NAMALWA (cell line): Measurements from ENCODE around the gene COQ7.

Experiments used
- DNase-seq: peaks from one replicate; pipeline ENCODE4 v3.0.0-alpha.2; 2015; ENCODE audit warnings: low spot score

Gene COQ7

DNA sequence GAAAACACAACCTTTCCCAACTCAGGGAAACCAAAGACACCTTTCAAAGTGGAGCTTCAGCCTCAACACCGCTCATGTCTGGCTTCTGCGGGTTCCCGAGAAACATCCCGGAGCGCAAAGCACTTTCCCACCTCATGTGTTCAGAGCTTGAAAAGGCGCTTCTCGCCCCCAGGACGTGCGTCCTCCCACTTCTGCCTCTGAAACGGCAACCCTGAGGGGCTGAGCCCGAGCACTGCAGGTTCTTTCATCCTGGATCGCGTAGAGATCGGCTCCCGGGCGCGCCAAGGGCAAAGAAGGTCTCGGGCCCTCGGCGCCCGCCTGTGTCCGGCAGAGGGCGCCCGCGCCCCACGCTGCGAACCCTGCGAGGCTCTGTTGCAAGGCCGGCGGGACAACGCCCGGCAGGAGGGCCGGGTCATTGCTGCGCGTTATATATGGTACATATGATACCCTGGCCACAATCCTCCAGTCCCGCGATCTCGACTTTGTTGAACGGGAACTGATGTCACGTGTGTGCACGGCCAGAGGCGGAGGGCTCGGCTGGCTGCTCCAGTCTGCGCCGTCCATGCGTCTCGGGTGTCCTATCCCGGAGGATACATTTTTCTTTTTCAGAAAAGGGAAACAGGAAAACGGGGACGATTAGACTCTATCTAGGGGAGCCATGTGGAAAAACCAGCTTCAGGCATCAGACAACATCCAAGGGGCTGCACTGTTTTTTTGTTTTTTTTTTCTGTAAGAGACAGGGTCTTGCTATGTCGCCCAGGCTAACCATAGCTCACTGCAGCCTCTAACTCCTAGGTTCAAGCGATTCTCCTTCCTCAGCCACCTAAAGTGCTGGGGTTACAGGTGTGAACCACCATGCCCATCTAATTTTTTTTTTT is 19.1 kb downstream of the COQ7 start:
- DNase-seq = peak; percentile 90

DNA sequence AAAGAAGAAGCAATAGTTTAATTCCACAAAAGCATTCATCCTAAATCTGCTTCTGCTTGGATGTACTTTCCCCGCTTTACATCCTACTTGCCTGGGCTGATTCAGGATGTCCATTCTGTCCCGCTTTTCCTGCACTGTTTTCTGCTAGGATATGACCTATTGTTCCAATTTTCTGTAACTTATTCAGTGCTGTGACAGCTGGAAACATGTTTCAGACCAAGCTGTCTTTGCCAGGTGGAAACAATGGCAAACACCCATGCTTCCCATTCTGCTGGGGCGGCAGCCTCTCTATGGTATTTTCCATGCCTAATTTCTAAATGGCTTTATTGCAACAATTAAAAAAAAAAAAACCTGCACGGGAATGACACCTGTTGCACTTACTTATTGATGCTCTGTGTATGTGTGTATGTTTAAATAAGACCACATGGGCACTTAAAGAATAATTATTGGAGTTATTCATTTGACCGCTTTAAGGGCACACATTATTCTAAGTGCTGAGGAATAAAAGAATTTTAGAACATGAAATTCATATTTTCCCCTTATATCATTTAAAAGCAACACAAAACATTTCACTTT is 21.0 kb downstream of the COQ7 start:
- no peak for DNase-seq

DNA sequence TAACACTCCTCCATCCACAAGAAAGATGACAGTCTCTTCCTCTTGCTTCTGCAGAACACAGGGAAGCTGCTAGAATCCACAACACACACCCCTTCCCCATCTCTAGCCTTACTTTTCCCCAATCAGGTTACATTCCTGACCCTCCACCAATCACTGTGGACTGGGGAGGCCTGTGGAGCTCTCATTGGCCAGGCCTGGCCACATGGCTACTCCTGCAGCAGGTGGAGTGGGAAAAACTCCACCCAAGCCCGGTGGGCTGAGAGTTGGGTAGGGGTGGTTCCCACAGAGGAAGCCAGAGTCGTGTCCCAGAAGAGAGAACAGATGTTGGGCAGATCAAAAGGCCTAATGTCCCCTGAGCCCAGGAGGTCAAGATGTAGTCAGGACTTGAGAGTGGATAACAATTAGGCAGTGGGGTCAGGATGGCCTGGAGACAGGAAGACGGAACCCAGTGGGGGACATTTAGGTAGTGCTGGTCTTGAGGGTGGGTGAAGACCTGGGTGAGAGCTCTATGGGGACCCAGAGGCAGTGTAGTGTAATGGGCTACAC is 22.1 kb downstream of the COQ7 start:
- no peak for DNase-seq

DNA sequence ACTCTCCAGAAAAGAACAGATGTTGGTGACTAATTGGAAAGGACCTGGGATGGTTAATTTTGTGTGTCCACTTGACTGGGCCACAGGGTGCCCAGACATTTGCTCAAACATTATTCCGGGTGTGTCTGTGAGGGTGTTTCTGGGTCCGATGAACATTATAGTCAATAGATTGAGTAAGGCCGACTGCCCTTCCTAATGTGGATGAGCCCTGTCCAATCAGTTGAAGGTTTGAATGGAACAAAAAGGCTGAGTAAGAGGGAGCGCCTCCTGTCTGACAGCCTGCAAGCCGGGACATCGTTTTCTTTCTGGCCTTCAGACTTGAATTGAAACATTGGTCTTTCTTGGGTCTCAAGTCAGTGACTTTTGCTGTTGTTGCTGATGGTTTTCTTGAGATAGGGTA is 23.5 kb downstream of the COQ7 start:
- no peak for DNase-seq

DNA sequence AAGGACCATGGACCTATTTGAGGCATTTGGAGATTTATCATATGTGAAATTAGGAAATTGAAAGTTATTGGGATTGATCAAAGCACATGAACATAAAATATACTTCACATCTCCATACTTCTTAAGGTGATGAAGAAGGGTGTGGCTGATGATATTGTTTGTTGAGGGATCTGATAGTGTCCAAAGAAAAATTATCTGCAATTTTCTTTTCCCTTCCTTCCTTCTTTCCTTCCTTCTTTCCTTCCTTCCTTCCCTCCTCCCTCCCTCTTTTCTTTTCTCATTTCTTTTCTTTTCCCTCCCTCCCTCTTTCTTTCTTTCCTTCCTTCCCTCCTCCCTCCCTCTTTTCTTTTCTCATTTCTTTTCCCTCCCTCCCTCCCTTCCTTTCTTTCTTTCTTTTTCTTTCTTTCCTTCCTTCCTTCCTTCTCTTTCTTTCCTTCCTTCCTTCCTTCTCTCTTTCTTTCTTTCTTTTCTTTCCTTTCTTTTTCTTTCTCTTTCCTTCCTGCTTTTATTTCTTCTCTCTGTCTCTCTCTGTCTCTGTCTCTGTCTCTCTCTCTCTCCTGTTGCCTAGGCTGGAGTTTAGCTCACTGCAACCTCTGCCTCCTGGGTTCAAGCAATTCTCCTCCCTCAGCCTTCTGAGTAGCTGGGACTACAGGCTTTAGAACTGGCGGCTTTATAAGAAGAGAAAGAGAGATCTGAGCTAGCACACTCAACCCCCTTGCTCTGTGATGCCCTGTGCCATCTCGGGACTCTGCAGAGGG is 25.4 kb downstream of the COQ7 start:
- DNase-seq = no peak

DNA sequence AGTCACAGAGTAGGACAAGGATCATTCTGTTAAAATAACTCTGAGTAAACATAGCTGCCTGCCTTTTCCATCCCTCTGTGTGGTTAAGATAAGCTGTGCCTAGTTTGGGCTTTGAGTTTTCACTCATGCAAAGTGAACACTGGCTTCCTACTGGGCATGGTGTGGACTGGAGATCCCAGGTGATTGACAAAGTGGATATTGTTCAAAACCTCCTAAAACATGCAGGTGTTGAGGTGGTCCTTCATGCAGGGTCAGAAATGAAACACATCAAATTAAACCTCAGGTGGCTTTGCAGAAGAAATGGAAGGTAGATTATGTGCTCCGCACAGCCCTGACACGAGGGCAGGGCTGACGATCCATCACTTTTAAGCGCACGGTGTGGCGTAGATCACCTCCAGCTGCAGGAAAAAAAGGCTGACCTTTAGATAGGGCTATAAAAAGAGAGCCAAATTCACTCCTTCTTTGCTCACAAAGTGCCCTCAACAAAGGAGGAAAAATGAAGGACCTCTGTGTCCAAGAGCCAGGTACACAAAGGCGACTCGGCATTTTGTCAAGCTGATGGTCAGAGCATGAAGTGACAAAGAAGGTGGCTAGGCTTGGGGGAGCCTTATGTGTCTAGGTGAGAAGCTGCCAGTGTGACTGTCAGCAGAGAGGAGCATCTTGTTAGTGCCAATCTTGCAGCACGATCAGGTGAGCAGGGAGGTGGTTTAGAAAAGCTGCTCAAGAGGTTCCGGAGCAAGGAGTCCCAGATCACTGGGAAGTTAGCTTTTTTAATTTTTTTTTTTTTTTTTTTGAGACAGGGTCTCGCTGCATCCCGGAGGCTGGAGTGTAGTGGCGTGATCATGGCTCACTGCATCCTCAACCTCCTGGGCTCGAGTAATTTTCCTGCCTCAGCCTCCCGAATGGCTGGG is 26.5 kb downstream of the COQ7 start:
- no peak for DNase-seq

DNA sequence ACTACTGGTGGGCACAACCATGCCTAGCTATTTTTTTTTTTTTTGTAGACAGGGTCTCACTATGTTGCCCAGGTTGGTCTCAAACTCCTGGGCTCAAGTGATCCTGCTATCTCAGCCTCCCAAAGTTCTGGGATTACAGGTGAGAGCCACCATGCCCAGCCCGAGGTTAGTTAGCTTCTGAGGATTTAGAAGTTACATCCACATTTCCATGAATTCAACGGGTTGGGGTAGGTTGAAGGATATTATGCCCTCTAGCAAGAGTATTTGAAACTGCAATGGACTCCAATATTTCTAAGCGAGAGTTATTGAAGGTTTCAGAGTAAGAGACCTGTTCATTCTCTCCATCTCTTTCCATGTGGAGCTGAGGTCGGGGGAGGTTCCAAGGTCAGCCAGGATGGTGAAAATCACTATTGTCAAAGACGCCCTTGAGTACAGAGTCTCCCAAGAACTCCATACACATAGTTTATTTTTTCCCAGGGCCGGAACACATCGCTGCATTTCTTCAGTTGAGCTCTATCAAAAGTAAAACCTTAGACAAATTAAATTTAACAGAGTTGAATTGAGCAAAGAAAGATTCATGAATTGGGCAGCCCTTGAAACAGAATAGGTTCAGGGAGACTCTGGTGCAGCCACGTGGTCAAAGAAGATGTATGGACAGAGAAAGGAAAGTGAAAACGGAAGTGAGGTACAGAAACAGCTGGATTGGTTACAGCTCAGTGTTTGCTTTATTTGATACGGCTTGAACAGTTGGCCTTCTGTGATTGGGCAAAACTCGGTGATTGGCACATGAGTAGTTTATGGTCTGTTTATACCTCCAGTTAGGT is 27.3 kb downstream of the COQ7 start:
- peak; percentile 89 for DNase-seq

- no peak for DNase-seq
Observed at GRCh38 chr16:19095654-19096053, 28.2 kb downstream of the COQ7 start.

DNA sequence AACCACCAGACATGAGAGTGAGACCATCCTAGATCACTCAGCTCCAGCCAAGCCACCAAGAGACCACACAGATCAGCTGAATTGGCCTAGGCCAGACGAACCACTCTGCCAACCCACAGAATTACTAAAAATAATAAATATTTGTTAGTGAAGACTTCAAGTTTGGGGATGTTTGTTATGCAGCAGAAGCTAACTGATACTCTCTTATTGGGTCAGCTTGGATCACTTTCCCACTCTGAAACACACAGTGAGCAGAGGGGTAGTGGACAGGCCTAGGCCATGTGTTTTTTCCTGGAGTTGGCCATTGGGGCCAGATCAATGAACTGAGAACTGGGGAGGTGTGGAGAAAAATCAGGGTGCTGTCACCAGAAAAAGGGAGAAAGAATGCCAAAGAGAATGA is 30.8 kb downstream of the COQ7 start:
- no peak for DNase-seq

DNA sequence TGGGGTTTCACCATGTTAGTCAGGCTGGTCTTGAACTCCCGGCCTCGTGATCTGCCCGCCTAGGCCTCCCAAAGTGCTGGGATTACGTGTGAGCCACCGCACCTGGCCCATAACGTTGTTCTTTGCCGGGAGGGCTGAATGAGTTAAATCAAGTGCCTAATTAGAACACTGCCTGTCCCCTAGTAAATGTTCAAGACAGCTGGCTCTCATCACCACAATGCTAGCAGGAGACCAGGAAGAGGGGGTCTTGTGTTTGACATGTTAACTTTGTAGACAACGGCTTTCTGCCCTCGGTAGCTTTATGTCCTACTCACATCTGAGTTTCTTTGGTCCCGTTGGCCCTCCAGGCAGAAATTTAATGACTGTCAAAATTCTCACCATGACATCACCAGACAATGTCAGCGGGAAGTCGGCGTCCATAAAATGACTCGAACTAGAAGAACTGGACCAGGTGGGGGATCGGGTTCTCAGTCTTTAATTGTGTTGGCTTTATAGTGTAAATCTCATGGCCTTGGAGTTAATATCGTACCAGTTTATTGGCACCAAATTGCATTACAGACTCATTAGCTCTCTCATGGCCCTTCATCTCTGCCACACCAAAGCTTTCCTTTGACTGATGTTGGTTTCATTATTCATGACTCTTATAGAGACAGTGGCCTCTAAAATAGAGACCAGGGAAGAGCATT is 34.9 kb downstream of the COQ7 start:
- DNase-seq = no peak

DNA sequence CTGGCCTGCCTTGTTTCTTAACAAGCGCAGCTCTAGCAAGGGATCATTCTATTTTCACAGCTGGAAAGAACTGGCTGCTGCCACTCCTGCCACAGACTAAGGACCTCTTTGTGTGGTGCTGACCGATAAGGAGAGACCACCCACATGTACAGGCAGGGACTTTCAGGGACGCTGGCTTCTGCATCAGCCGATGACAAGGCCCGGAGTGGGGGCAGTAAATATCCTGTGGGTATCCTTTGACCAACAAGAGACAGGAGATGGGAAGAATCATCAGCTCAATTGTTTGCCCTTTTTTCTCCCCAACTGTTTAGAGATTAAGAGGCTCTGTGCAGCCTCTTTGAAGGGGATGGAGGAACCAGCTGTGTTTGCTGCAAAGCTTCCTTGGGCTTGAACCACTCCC is 37.2 kb downstream of the COQ7 start:
- no peak for DNase-seq

- DNase-seq = no peak
Observed at GRCh38 chr16:19105131-19105530, 37.7 kb downstream of the COQ7 start.

- no peak for DNase-seq
Observed at GRCh38 chr16:19105891-19106624, 38.6 kb downstream of the COQ7 start.

GRCh38 chr16:19106625-19107020 is 39.2 kb downstream of the COQ7 start:
- no peak for DNase-seq

DNA sequence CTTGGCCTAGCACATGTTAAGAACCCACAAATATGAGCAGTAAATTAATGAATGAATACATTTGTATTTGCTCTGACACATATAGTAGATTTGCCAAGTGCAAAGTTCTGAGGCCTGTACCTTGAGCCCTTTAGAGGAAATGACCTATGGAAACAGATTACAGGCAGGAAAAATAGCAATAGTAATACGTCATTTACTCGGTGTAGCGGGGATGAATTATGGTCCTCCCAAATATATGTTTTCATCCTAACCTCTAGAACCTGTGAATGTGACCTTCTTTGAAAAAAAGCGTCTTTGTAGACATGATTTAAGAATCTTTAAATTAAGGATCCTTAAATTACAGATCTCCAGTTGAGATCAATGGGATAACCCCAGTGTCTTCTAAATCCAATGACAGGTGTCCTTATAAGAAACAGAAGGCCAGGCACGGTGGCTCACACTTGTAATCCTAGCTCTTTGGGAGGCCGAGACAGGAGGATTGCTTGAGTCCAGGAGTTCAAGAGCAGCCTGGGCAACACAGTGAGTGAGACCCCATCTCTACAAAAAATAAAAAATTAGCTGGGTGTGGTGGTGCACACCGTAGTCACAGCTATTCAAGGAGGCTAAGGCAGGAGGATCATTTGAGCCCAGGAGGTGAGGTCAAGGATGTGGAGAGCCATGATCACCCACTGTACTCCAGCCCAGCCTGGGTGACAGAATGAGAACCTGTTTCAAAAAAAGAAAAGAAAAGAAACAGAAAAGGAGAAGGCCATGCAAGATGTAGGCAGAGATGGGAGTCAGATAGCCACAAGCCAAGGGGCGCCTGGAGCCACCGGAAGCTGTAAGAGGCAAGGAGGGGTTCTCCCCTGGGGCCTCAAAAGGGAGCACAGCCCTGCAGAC is 41.2 kb downstream of the COQ7 start:
- no peak for DNase-seq

GRCh38 chr16:19109288-19109664 is 41.9 kb downstream of the COQ7 start:
- no peak for DNase-seq

DNA sequence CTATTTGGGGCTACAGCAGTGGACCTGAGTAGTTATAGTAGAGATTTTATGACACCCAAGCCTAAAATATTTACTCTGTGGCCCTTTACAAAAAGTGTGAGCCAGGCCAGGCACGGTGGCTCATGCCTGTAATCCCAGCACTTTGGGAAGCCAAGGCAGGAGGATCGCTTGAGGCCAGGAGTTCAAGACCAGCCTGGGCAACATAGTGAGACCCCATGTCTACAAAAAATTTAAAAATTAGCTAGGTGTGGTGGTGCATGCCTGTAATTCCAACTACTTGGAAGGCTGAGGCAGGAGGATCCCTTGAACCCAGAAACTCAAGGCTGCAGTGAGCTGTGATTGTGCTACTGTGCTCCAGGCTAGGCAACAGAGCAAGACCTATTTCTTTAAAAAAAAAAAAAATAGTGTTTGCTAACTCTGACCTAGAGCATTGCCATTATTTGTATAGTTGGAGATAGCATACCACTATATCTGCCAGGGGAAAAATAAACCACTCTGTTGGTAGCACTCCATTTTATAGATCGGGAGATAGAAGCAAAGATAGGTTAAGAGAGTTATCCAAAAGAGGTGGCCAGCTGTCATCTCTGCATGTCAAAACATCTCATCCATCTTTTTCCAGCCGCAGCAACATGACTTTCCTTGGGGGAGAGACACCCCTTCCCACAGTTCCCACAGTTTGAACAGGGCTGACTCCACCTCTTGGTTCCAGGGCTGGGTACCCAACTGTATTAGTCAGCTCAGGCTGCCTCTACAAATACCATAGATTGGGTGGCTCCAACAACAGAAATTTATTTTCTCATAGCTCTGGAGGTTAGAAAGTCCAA is 43.3 kb downstream of the COQ7 start:
- DNase-seq = no peak

DNA sequence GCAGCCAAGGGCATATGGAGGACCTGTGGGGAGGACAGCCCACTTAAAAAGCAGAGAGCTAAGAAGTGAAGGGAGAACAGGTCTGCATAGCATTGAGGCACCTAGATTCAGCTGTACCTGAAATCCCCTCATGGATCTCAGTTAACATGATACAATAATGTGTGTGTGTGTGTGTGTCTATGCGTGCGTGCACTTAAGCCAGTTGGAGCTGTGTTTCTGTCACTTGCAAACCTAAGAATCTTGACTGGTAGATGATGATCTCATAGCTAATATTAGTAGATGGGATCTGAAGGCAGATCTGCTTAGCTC is 44.6 kb downstream of the COQ7 start:
- DNase-seq = no peak
